Gastrocnemius medialis (tissue), 4 donors: ENCODE data around the gene PLPP1.

Source experiments
- CTCF ChIP-seq, 5 experiments: fragments of 450-650 bp in 3 of 5; fragments of 200-600 bp in 2 of 5; sonication (generic) in 2 of 5; IDR thresholded peaks in 4 of 5; conservative IDR thresholded peaks in 1 of 5; 1 replicate in 4 of 5; 2 replicates in 1 of 5; pipeline ENCODE4 v1.5.1; 2016 to 2019; ENCODE audit warnings: antibody characterized with exemption in 5 of 5, mild to moderate bottlenecking in 3 of 5, moderate library complexity in 3 of 5
- POLR2A ChIP-seq, 2 donors: fragments of 450-650 bp; IDR thresholded peaks; one replicate each; pipeline ENCODE4 v1.6.1; 2017; ENCODE audit warnings: antibody characterized with exemption in 2 of 2, mild to moderate bottlenecking in 2 of 2, moderate library complexity in 2 of 2

- no peak for TF ChIP-seq POLR2A (IDR thresholded peaks at IDR 0.05)
- TF ChIP-seq CTCF (IDR thresholded peaks at IDR 0.05 in 4 of 5, conservative IDR thresholded peaks at IDR 0.05 in 1 of 5), result no peak
Observed at GRCh38 chr5:55446640-55447351, 88.0 kb downstream of the PLPP1 start.
